HG02763 (cell line): Measurements from ENCODE around the gene ITGA8.
"Not testable (repeated sequence)": the region's sequence is repeated elsewhere in the genome, so short reads cannot be mapped to it uniquely, and the experiment has no call there.

Source experiments
- ATAC-seq: cut with Tn5 transposase; IDR thresholded peaks from one replicate; pipeline ENCODE4 v1.9.1; 2021; ENCODE audit warnings: mild to moderate bottlenecking, moderate library complexity; ENCODE audit not compliant: unreplicated experiment

ITGA8 gene

GRCh38 chr10:15719899-15720634 is at the start of gene ITGA8:
Gene ITGA8 (minus strand): TSS chr10:15719922. CDS start chr10:15719771, 151 bp downstream.
- no peak for ATAC-seq

- ATAC-seq: no peak
Measured at GRCh38 chr10:15764892-15765454, 45.3 kb upstream of the ITGA8 start.

DNA sequence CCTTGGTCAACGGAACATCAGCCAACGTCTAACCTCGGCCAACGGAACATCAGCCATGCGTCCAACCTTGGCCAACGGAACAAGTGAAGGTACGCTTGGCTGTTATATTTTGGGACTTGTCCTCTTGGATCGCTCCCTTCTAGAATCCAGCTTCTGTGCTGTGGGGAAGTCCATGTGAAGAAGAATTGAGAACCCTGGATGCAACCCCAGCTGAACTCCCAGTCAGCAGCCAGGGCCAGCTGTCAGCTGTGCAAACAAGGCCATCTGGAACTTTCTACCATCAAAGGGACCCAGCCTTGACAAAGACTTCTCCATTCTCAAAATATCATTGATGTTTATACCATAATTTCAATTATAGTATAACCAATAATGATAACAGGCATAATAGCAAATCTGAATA is 43.3 kb upstream of the ITGA8 start:
- ATAC-seq: no peak

GRCh38 chr10:15762239-15762638 is 42.5 kb upstream of the ITGA8 start:
- ATAC-seq: not testable (repeated sequence)

DNA sequence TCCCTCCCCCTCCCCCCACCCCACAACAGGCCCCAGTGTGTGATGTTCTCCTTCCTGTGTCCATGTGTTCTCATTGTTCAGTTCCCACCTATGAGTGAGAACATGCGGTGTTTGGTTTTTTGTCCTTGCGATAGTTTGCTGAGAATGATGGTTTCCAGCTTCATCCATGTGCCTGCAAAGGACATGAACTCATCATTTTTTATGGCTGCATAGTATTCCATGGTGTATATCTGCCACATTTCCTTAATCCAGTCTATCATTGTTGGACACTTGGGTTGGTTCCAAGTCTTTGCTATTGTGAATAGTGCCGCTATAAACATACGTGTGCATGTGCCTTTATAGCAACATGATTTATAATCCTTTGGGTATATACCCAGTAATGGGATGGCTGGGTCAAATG is 41.5 kb upstream of the ITGA8 start:
- not testable (repeated sequence) for ATAC-seq

- ATAC-seq: no peak
Measured at GRCh38 chr10:15760681-15761080, 41.0 kb upstream of the ITGA8 start.

GRCh38 chr10:15759265-15759664 is 39.5 kb upstream of the ITGA8 start:
- ATAC-seq: no peak

GRCh38 chr10:15758618-15759017 is 38.9 kb upstream of the ITGA8 start:
- ATAC-seq: no peak

- ATAC-seq: no peak
Measured at GRCh38 chr10:15754937-15755336, 35.2 kb upstream of the ITGA8 start.

DNA sequence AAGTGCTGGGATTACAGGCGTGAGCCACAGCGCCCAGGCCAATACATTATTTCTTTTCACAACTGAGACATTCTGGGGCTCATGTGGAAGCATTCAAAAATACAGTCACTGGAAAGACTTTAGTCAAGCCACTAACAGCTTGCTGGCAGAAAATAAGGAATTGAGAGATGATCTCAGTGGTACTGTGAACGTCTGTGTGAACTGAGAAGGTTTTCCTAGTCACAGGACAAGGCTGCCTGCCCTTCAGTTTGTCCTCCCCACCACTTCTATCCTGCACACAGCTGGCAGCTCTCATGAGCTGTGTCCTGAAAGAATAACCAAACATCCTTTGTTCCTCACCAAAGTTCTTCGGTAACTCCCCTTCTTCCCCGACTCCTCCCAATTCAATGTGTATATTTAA is 31.3 kb upstream of the ITGA8 start:
- no peak for ATAC-seq

- ATAC-seq: no peak
Measured at GRCh38 chr10:15748126-15748525, 28.4 kb upstream of the ITGA8 start.

- no peak for ATAC-seq
Measured at GRCh38 chr10:15747632-15748031, 27.9 kb upstream of the ITGA8 start.

DNA sequence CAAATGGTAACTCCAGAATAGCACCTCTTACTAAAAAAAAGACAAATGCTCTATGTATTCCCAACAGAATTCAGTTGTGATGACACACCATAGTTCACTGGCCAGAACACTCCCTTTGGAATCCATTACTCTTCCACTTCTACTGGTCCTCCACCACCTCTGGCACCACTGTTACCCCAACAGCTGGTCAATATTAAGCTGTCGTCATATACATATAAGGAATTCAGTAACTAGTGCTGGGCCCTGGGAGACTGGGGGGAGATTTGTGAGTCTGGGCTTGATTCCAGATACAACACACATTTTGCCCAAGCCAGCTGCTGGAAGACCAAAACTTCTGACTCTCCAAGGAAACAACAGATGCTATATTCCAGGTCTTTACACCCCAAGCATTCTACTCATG is 26.0 kb upstream of the ITGA8 start:
- no peak for ATAC-seq

DNA sequence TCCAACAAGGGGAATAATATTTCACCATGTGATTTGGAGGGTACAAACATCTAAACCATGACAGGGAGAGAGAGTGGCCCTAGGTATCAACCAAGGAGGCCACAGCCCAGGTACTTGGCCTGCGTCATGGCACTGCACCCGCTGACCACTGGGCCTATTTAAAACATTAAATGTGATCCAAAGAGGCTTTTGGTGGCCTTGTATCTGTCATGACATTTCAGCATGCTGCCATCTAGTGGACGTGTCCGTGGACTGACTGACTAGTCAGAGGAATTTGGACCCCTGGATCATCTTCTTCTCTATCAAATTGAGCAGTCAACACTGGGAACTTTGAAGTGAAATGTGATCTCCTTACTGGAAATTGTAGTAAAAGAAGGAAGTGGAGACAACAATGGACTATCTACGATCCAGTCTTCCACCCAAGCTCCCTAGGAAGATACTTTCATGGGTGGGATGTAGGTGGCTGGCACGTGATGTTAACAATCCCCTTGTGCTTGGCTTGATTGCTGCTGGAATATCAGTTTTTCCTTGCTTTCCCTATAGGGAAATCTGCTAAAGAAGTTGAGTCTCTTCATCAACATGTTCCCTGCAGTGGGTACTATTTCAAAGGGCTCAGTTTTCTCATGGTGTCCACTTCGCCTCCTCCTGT is 24.6 kb upstream of the ITGA8 start:
- no peak for ATAC-seq

GRCh38 chr10:15743443-15743842 is 23.7 kb upstream of the ITGA8 start:
- ATAC-seq: no peak

DNA sequence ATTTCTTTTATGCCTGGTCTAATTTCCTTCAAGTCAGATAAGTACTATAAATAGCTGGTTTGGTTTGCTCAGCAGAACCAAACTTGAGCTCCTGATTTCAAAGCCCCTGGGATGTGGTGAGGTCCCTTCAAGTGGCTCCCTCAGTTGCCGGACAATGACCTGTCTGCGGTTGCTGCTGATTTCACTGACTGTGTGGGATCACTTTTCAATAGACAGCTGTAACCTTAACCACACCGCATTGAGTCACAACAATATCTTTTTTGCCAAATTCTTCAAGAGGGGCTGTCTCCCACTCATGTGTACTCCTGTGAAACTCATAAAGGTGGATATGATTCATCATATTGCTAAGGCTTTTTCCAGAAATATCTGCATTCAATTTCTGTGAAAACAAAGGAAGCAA is 23.1 kb upstream of the ITGA8 start:
- no peak for ATAC-seq

- ATAC-seq: no peak
Measured at GRCh38 chr10:15742102-15742501, 22.4 kb upstream of the ITGA8 start.

- ATAC-seq: no peak
Measured at GRCh38 chr10:15741581-15741980, 21.9 kb upstream of the ITGA8 start.

GRCh38 chr10:15740261-15740660 is 20.5 kb upstream of the ITGA8 start:
- ATAC-seq: no peak

- ATAC-seq: no peak
Measured at GRCh38 chr10:15739254-15739970, 19.7 kb upstream of the ITGA8 start.

DNA sequence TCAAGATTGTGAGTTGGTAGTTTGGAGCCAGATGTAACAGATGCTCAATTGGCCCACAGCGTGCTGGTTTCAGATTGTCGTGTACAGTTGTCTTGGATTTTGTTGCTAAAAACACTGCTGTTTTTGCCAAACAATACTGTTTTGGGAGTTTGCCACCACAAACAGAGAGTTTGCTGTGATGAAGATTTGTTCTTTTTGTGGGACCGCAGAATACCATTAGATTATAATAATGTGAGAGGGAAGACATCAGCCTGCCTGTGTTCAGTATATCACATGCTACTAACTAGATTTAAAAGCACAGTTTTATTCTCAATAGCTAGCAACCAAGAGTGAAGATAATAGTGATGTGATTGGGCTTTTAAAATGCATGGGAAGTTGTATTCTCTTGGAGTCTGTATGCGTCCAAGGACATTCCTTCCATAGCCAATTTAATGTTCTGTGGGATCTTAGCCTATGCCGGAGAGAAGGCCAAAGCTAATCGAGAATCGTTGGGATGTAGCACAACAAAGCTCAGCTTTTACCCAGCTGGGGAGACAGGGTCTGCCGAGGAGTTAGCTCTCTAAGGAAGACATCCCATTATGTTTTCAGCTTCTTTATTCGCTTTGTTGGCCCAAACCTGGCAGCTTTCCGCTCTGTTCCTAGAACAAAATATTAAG is 18.7 kb upstream of the ITGA8 start:
- no peak for ATAC-seq
